GM13977 (cell line): ENCODE measurements around the gene GMIP.
A peak's percentile ranks its signal among the peaks of the same experiment; 100 is the strongest.

Experiments used
- DNase-seq: peaks from one replicate; pipeline ENCODE4 v3.0.0; 2012; ENCODE audit warnings: low spot score
- CTCF ChIP-seq: IDR thresholded peaks from 2 replicates; pipeline ENCODE4 v1.5.1; 2012; ENCODE audit warnings: mild to moderate bottlenecking, control low read depth; ENCODE audit not compliant: insufficient read depth; ENCODE audit errors: extremely low read depth, missing control alignments
- in situ Hi-C: fragments of 300-500 bp; cut with MboI; formaldehyde crosslinking; loops from one replicate; pipeline ENCODE4 v1.12.0; 2022; ENCODE audit warnings: low sequenced_read_pairs, low pct_unique_long_range_greater_than_20kb, mixed read lengths, inconsistent platforms; ENCODE audit not compliant: unreplicated experiment

GMIP gene

GRCh38 chr19:19663256-19664120, 20.0 kb upstream of the GMIP start, which contains the start of gene ATP13A1:
Gene ATP13A1 (minus strand): TSS chr19:19663676. CDS start chr19:19663666, 10 bp downstream.
- peak; percentile 93 for DNase-seq

GRCh38 chr19:19662871-19663255, 19.4 kb upstream of the GMIP start:
- in situ Hi-C loops = no loop called here
- no peak for DNase-seq
- TF ChIP-seq CTCF = no peak

More at GRCh38 chr19:19663256-19664120, 20.0 kb upstream of the GMIP start, which contains the start of gene ATP13A1:
- TF ChIP-seq CTCF = peak; percentile 18
- in situ Hi-C loops = no loop called here

GRCh38 chr19:19662344-19662743, 18.9 kb upstream of the GMIP start:
- in situ Hi-C loops = no loop called here
- no peak for TF ChIP-seq CTCF

GRCh38 chr19:19661675-19662251, 18.3 kb upstream of the GMIP start:
- TF ChIP-seq CTCF = no peak
- DNase-seq = peak; percentile 79
- in situ Hi-C loops = no loop called here

More at GRCh38 chr19:19662344-19662743, 18.9 kb upstream of the GMIP start:
- DNase-seq = no peak

GRCh38 chr19:19661141-19661674, 17.8 kb upstream of the GMIP start:
- DNase-seq = no peak
- no peak for TF ChIP-seq CTCF
- in situ Hi-C loops = no loop called here

GRCh38 chr19:19659646-19660245, 16.3 kb upstream of the GMIP start:
- no peak for DNase-seq
- in situ Hi-C loops = no loop called here
- TF ChIP-seq CTCF = no peak
